NCI-H526 (cell line): Measurements from ENCODE around the gene AGAP3.

Experiments
- DNase-seq, 2 experiments: peaks; one replicate each; lab custom pipeline; 2025; lab: John Stamatoyannopoulos, UW

The AGAP3 gene

DNA sequence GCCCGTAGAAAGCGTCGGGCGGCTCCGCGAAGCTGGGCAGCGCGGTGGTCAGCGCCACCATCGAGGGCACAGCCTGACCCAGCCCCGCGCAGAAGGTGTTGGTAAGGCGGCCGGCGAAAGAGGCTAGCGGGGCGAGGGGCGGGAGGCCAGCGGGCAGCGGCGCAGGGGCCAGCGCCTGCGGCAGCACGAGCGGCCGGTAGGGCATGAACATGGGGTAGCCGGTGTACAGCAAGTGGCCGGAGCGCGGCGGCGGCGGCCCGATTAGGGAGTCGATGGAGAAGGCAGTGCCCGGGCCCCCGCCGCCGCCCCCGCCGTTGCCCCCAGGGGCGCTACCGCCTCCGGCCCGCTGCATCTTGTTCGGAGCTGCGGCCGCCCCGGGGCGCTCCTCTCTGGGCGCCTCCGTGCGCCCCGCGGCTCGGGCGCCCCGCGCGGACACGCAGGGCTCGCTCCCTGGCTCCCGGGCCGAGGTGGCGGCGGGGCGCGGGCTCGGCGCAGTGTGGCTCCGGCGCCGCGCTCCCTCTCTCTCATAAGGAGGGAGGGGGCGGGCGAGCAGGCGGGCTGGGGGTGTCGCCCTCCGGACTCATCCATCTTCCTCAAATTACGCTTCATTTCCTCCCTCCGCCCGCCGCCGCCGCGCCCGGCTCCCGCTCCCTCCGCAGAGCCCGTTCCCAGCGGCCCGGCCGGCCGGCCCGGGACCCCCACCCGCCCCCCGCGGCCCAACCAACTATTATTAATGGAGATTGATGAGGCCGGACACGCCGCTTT, 81.1 kb downstream of the AGAP3 start, which contains the start of gene GBX1:
GBX1 (minus strand) TSS at position 498 of the 765 bp plus-strand sequence; CDS start at position 352, 146 bp downstream.
- DNase-seq, result peak in 1 of 2 experiments; percentile 50

DNA sequence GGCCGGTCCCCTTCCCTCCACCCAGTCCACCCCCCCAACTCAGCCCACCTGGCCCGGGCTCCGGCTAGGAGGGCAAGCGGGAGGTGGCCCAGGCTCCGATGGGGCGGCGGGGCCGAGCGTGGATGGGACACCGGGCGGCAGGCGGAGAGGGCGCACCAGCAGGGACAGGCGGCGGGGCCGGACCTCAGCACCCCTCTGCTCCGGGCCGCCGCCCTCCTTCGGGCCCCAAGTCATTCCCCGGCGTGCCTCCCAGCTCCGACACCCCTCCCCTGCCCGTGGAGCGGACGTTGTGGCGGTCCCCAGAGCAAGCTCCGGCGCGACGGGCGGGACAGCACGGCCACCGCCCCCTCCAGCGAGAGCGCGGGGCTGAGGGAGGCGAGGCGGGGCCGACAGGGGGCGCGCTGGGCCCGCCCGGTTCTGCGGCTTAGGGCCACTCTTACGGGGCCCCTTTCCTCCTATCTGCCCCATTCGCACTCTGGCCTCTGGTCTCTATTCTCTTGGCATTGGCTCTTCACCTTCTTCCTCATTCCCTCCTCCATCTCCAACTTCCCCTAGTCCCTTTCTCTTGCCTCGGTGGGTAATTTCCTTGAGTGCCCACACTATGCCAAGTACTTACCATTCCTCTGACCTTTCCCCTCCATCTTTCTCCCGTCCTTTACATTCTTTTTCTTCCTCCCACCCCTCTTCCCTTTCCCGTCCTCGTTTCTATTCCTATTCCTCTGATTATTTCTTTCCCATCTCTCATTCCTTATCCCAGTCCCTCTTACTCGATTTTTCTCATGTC, 81.9 kb downstream of the AGAP3 start:
- peak in 1 of 2 experiments; percentile 60 for DNase-seq

DNA sequence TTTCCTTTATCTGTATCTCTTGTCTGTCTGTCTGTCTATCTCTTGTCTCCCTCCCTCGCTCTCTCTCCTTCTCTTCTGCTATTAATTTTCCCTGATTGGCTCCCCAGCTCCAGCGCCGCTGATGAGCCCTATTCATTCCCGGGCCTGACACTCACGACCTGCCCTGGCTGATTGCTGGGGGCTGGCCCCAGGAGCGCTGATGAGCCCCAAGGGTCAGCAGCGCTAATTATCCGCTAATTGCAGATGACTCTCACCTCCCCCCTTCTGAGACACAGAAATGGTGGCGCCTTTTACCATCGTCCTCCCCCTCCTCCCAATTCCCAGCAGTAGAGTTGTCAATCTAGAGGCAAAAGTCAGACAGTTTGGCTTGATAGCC, 82.5 kb downstream of the AGAP3 start:
- no peak for DNase-seq

DNA sequence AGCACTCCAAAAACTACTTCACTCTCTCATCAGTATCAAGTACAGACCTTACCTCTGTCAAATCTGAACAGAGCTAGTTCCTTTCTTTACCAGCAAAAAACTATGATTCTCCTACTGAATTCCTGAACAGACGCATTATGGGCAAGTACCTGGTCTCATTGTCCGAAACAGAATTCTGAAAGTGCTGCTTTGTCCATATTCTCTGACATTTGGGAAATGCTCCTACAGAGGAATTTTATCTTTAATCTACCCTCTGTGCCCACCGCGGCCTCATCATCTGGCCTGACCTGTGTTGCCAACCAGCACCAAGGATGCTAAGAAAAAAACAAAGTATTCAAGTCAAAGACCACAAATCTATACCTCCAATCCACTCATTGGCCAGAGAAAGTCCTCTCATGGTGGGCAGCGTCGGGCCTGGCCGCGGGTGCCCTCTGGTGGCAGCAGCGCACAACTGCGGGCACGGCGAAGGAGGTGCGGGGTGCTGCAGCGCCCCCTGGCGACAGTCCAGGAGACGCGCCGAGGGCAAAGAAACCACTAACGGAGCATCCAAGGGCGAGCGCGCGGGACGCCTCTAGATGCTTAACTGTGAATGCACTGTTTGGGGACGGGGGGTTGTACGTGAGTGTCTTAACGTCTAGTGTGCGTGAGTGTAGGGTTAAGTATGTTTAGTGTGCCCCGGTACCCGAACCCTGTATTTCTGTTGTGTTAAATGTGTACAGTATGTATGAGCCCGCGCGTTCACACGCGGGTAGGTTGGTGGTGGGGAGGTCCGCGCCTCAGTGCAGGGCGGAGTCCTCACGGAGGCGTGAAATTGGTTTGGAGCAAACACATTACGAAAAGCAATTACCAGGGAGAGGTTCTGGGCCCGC, 86.2 kb downstream of the AGAP3 start:
- peak; percentile 61 to 85 for DNase-seq

DNA sequence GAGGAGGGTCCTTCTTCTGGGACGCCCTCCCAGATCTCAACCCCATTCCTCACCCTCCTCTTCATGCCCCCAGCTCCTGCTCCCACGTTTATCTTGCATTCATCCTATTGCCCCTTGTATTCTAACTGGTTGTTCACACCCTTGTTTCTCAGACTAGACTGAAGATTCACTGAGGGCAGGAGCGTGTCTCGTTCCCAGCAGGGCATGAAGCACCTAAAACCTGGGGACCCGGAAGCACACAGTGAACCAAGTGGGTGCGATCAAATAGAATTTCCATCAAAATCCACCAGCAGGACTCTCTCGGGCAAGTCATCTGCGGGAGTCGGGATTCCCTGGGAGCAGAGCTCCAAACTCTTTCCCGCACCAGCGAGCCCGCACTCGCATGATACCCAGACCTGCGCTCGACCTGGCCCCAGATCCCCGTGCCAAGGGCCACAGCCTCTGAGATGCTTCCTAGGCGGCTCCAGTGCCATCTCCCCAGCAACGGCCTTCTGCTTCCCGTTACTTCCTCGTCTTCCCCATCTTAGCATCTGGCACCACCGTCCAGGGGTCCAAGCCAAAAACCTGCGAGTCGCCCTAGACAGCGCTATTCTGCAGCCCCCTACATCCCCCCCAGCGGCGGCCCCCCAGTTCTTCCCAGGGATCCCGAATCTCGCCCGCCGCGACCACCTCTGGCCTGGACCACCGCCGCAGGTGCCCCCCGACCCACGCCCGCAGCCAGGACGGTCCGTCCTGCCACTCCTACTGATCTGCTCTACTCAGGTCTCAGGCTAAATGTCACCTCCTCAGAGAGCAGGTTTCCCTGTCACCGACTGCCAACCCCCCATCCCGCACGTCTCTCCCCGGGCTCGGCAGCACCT, 87.3 kb downstream of the AGAP3 start:
- DNase-seq, result no peak

DNA sequence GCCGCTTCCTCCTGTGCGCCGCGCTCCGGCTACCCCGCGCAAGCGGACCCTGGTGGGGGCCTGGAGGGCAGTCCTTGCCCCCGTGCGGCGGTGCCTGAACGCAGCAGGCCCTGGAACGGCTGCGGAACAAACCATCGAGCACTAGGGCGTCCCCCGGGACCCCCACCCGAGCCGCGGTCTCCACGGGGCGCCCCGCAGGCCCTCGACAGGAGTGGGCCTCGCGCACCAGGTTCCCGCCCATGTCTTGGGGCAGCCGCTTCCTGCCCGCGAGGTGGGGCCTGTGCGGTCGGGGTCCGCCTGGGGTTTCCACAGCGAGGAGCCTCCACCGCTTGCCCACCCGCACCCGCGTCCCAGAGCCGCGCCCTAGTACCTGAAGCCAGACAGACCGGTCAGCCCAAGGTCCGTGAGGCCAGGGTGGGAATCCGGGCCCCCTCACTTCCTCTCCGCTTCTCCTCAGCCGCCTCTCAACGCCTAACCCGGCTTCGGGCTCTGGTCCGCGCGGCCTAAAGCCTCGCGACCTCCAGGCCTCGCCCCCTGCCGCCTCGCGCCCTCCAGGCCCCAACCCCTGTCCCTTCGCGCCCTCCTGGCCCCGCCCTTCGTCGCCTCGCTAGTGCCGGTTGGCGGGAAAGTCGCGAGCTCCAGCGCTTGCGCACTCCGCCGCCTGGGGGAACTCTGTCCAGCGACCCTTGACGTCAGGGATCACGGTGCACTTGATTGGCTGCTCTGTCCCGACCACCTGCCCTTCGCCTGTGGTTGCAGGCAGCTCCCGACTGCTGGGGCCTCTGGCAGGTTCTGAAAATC, 88.2 kb downstream of the AGAP3 start:
- DNase-seq, result peak; percentile 75 to 90

DNA sequence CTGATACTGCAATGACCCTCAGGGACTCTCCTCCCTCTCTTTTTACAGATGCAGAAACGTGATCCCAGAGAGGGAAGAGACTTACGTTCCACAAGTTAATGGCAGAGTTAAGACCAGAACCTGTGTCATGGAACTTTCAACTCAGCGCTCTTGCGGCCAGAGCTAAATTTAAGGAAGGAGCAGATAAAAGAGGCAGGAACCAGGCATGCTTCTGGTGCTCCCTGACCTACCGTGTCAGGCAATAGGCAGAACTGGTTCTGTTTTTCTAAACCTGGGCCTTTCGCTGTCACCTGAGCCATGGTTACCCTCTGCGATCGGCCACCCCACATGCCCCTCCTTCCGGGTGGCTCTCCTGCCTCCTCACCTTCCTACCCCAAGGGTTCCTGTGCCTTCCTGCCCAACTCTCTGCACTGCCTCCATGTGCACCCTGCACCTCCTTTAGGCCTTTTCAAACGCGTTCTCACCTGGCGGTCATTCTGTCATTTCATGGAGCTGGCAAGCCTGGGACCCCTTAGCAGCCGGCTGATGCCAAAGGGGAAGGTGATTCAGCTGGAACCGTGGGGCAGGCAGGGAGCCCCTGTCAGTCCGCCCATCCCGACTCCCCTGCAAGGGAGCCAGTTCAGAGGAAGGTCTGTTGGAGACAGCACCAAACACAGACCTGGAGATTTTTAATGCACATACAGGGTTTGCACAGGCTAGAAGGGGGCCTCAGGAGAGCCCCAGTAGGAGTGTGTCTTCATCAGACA, 88.9 kb downstream of the AGAP3 start:
- no peak for DNase-seq

DNA sequence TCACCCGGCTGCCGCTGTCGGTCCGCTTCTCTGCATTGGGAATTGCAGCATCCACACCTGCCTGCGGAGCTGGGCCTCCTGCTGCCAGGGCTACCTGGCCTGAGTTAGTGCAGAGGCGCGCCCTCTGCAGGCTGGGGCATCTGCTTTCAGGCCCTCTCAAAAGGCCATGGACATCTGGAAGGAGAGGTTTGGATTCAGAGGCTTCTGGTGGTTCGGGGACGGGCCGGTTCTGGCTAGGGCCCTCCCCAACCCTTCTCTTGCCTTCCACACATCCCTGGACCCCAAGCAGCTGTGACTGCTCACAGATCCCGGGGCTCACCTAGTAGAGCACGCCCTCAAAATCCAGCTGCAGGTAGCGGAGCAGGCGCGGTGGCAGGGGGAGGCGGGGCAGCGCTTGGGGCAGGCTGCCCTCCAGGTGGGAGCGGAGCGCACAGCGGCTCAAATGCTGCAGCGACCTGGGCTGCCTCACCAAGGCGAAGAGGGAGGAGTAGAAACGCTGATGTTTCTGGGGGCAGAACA, 89.6 kb downstream of the AGAP3 start:
- peak in 1 of 2 experiments; percentile 18 for DNase-seq

DNA sequence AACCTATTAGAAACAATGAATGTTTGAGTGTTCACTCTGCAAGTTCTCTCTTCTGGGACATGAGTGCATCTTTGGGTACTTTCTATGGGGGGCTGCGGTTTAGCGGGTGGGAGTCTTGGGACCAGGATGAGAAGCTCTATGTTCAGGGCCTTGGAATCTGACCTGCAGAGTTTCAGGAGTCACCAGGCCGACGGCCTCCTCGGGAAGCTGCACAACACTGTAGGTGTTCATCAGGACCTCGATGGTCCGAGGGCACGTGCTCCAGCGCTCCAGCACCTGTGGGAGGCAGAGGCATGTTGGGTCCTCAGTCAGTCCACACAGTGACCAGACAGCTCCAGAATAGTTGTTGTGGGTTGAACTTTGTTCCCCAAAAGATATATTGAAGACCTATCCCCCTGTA, 90.1 kb downstream of the AGAP3 start:
- DNase-seq, result no peak

DNA sequence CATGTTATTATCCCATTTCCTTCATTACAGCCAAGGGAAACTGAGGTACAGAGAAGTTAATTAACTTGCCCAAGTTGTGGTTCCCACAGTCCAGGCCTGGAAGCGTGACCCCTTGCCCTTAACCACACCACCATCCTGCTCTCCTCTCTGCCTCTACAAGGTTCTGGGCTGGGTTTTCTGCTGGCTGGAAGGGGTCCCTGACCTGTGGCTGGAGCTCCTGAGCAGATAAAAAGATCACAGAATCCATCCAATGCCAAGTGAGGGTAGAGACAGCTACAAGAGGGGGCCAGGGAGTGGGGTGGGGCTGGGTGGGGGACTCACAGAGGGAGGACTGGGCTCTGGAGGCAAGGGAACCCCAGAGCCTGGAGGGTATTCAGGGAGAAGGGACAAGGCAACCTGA, 91.0 kb downstream of the AGAP3 start:
- DNase-seq, result no peak

DNA sequence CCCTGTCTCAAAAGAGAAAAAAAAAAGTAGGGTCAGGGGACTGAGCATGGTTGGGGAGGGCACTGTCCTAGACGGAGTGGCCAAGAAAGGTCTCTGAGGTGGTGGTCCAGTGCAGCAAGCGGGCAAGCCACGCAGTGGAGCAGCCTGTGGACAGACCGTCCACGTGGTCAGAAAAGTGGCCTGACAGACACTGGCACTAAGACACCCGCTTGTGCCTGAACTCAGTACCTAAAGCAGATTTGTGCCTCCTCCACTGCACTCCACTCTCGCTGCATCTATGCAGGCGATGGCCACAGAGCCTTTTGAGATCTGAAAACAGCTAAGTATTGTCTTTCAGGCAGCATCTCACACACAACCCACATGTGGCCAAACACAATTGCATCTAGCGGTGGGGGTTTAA, 92.0 kb downstream of the AGAP3 start:
- DNase-seq, result no peak

DNA sequence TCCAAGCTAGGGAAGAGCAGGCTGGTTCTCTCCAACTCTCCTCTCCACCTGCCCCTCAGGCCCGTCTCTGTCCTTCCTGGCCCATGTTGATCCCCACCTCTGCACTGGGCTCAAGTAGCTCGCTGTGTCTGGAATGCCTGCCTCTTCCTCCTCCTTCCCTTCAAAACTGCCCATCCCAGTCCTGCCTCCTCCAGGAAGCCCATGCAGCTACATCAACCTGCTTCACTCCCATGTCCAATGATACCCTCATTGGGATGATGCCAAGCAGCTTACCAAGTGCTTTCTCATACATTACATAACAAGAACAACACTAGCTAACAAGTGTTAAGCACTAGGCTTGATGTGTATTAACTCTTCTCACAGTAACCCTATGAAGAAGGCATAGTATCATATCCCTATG, 92.6 kb downstream of the AGAP3 start:
- no peak for DNase-seq

DNA sequence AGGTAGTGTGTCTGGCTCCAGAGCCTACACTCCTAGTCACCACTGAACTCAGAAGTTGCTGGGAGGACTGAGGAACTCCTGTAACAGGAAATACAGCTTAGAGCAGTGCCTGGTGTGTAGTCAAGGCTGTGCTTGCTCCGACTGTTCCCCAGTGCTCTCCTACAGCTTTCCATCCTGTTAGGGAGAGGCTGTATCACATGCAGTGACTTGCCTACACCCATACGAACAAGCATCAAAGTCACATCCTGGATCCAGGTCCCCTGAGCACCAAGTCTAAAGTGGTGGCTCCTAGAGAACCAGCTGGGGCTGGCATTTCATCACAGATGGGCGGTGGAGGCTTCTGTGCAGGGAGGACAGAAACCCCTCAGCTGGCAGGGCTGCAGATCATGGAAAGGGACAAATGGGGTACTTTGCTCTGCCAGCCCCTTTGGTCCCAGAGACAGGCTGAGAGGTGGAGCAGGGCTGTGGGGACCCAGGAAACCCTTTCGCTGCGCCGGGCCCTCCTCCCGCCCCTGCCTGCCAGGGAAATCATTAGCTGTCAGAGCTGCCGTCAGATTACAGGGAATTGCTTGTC, 93.1 kb downstream of the AGAP3 start:
- no peak for DNase-seq

DNA sequence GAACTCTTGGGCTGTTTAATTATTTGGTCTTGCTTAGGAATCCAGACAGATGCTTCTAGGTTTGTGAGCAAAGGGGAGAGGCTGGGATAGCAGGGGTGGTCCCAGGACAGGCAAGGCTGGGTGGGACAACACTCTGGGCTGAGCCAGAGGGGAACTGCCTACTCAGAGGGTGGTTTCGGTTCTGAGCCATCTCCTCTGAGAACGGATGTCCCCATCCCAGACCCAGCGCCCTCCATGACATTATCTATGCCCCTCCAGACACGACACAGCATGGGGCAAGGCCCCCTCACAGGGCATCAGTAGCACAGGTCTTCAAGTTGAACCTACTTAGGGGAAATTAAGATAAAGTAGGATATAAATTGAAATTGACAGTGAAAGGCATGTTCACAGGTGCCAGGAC, 93.7 kb downstream of the AGAP3 start:
- no peak for DNase-seq

DNA sequence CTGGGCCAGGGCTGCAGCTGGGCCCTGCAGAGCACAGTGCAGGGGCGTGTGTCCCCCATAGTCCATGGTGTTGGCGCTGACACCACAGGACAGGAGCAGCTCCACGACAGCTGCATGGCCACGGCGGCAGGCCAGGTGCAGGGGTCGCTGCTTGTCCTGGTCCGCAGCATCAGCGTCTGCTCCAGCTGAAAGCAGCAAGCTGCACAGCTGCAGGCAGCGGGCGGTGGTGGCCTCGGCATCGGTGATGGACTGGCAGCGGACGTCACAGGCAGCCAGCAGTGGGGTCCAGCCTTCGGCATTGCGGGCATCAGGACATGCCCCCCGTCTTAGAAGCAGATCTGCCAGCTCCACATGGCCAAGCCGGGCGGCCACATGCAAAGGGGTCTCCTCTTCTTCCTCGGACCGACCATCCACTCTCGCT, 94.7 kb downstream of the AGAP3 start:
- DNase-seq, result no peak

DNA sequence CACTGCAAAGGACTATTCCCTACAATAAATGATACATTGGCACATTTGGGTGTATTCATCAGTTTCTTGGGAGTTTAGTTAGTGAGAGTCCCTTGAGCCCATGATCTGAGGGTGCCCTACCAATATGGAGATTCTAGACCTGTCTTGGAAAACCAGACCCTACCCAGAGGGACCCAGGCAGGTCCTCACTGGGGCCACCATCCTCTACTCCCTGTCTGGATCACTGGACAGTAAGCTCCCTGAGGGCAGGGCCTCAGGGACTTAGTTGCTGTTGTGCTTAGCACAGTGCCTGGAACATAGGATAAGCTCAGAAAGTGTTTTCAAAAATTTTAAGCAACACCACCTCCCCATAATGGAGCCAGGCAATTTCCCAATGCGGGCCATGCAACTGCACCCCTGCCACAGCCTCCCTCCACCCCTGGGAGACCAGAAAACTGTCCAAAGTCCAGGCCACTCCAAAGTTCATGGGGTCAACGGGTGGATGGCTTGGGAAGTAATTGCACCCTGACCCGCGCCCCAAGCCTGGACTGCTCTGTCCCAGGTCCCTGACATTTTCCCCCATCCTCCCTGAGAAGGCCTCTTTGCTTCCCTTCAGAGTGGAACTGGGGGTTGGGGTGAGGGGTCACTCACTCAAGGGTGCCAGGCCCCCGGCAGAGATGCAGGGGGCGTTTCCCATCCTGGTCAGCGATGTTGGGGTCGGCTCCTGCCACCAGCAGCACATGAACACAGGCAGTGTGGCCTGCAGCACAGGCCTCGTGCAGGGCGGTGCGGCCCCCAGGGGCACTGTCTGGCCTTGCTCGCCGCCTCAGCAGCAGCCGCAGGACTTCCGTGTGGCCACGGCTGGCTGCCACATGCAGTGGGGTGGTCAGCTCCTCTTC, 99.7 kb downstream of the AGAP3 start:
- DNase-seq, result no peak

DNA sequence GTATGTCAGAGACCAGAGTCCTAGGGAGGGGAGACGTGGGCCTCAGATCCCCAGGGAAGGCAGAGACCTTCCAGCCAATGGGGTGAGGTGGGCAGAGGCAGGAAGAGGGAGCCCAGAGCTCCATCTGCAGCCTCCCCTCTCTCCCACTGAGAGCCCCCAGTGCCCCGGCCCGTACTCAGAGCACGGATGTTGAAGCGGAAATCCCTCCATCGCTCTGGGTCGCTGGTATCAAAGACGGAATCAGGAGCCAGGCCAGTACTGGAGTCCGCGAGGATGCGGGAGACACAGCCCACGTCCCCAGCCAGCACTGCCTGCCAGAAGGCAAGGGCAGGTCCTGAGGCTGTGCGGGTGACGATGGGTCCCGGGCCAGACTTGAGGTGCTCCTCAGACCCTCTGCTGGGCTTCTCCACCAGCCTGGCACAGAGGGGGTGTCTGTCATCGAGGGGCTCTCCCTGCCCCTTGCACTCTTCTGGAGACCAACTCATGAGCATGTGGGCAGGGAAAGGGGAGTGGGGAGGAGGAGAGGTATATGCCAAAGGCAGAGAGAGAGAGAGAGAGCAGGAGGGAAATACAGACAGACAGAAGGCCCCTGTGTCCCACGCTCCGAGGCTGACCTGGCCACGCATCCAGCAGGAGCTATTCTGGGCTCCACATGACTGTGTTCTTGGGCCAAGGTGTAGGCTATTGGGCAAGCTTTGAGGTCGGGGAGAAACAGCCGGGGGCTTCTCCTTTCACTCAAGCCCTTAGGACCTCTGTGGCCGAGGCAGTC, 100.5 kb downstream of the AGAP3 start, which contains the start of gene ASB10:
ASB10 (minus strand) TSS at position 611 of the 769 bp plus-strand sequence; CDS start at position 491, 120 bp downstream.
- DNase-seq, result no peak
